HepG2 (cell line): ENCODE data around the gene FRMD1. TPM values are rescaled to one million over a fixed set of nuclear protein-coding genes. Genes with fewer than 3 reads are reported as not detected.

Source experiments
- ATAC-seq: fragments of 200-7000 bp; cut with Tn5 transposase; 3 replicates; pipeline ENCODE4 v1.9.1; 2020; ENCODE audit warnings: mild to moderate bottlenecking, moderate library complexity
- BruUV-seq: library from RNA; stranded (reverse); fragments of 400-500 nt; replicated peaks from 2 replicates; lab custom pipeline; 2021; lab: Mats Ljungman, UMichigan
- CTCF ChIA-PET: fragments of 300-600 bp; formaldehyde crosslinking; extraction: SDS; loops from one replicate; lab custom pipeline; 2021; ENCODE audit warnings: low total read pairs, inconsistent platforms, low intra/inter-chr PET ratio; lab: Yijun Ruan, JAX
- POLR2A ChIA-PET: fragments of 350-600 bp; sonication (Branson Sonifier 250); formaldehyde crosslinking; loops from one replicate; lab custom pipeline; 2020; ENCODE audit warnings: antibody characterized with exemption, inconsistent platforms; lab: Yijun Ruan, JAX
- DNase-seq: peaks from one replicate; pipeline ENCODE4 v3.0.0-alpha.2; 2015; ENCODE audit warnings: low spot score
- FAIRE-seq: peaks from 3 replicates; lab custom pipeline; 2011; peaks lifted over from hg19 to GRCh38; lab: Jason Lieb, UNC
- H2AFZ ChIP-seq: one replicate; pipeline ENCODE4 v1.6.1; 2011; ENCODE audit warnings: low read length, inconsistent platforms
- H3K27ac ChIP-seq: fragments of 300-600 bp; 3 replicates; pipeline ENCODE4 v1.8.0; 2011; ENCODE audit warnings: mixed run types, mild to moderate bottlenecking, mixed read lengths, low read length, inconsistent platforms; ENCODE audit not compliant: insufficient read depth; ENCODE audit errors: extremely low read length
- H3K27me3 ChIP-seq, 2 experiments: fragments of 200-600 bp in 1 of 2; 2 replicates in 1 of 2; 3 replicates in 1 of 2; pipeline versions ENCODE4 v1.6.0 to v1.8.0; 2011; ENCODE audit warnings: low read length in 2 of 2, mild to moderate bottlenecking in 2 of 2, moderate library complexity in 2 of 2, inconsistent platforms in 1 of 2; ENCODE audit not compliant: insufficient read depth in 2 of 2, control insufficient read depth in 1 of 2
- H3K36me3 ChIP-seq, 2 experiments: fragments of 200-600 bp in 1 of 2; replicated peaks in 1 of 2; 2 replicates in 1 of 2; 3 replicates in 1 of 2; pipeline versions ENCODE4 v1.5.1 to v1.8.0; 2011; ENCODE audit warnings: low read length in 2 of 2, inconsistent platforms in 1 of 2; ENCODE audit not compliant: insufficient read depth in 2 of 2, control insufficient read depth in 1 of 2
- H3K4me1 ChIP-seq: 2 replicates; pipeline ENCODE4 v1.5.1; 2012; ENCODE audit warnings: low read length, inconsistent platforms; ENCODE audit not compliant: insufficient read depth
- H3K4me2 ChIP-seq: 2 replicates; pipeline ENCODE4 v1.6.0; 2011; ENCODE audit warnings: low read depth, low read length, inconsistent platforms
- H3K4me3 ChIP-seq, 3 experiments: fragments of 200-600 bp in 1 of 3; sonication (generic), shearing (Covaris generic) in 1 of 3; replicated peaks in 1 of 3; 2 replicates each; pipeline ENCODE4 v1.5.1; 2011 to 2016; ENCODE audit warnings: low read length in 3 of 3, inconsistent platforms in 2 of 3, low read depth in 2 of 3, mild to moderate bottlenecking in 2 of 3, control low read depth in 1 of 3, mixed read lengths in 1 of 3; ENCODE audit not compliant: insufficient read depth in 1 of 3
- H3K79me2 ChIP-seq: one replicate; pipeline ENCODE4 v1.6.1; 2011; ENCODE audit warnings: low read length, inconsistent platforms; ENCODE audit not compliant: insufficient read depth
- H3K9ac ChIP-seq: 2 replicates; pipeline ENCODE4 v1.6.0; 2011; ENCODE audit warnings: mild to moderate bottlenecking, low read depth, low read length, inconsistent platforms; ENCODE audit not compliant: insufficient read depth
- H3K9me3 ChIP-seq: 2 replicates; pipeline ENCODE4 v1.5.1; 2012; ENCODE audit warnings: mild to moderate bottlenecking, low read length
- H4K20me1 ChIP-seq: 2 replicates; pipeline ENCODE4 v1.6.0; 2011; ENCODE audit warnings: inconsistent platforms, mild to moderate bottlenecking, low read length, moderate library complexity; ENCODE audit not compliant: insufficient read depth
- ATF7-NPFF ChIP-seq: sonication (generic); formaldehyde crosslinking; IDR thresholded peaks from 2 replicates; pipeline ENCODE4 v1.8.1; 2023; ENCODE audit warnings: mild to moderate bottlenecking, low read depth, missing genetic modification reagents, moderate library complexity
- BRCA1 ChIP-seq: sonication (generic); formaldehyde crosslinking; IDR thresholded peaks from 2 replicates; pipeline ENCODE4 v1.4.0; 2020; ENCODE audit warnings: missing genetic modification reagents
- EED ChIP-seq: sonication (generic); formaldehyde crosslinking; IDR thresholded peaks from 2 replicates; pipeline ENCODE4 v1.5.0; 2020; ENCODE audit warnings: mild to moderate bottlenecking, missing genetic modification reagents
- HNRNPH1 ChIP-seq: fragments of 200-400 bp; formaldehyde crosslinking; optimal IDR thresholded peaks from 2 replicates; pipeline ENCODE3; 2017; ENCODE audit warnings: mild to moderate bottlenecking, low read depth, low read length
- KAT8 ChIP-seq: IDR thresholded peaks from 2 replicates; pipeline ENCODE4 v1.6.1; 2016; ENCODE audit warnings: missing genetic modification reagents, missing compliant biosample characterization
- MAZ ChIP-seq, 2 experiments: sonication (generic) in 1 of 2; formaldehyde crosslinking in 1 of 2; IDR thresholded peaks; 2 replicates each; pipeline versions ENCODE4 v1.5.0 to v1.6.1; 2012 to 2020; ENCODE audit warnings: low read depth in 2 of 2, mild to moderate bottlenecking in 2 of 2, borderline replicate concordance in 1 of 2, improper control_type of control experiment in 1 of 2, low read length in 1 of 2, missing genetic modification reagents in 1 of 2, moderate library complexity in 1 of 2
- NFE2L1 ChIP-seq: sonication (generic); formaldehyde crosslinking; IDR thresholded peaks from 2 replicates; pipeline ENCODE4 v1.4.0; 2020; ENCODE audit warnings: missing genetic modification reagents, mild to moderate bottlenecking, borderline replicate concordance
- NRL ChIP-seq: sonication (generic); formaldehyde crosslinking; IDR thresholded peaks from 2 replicates; pipeline ENCODE4 v1.5.0; 2020; ENCODE audit warnings: missing genetic modification reagents, mild to moderate bottlenecking, moderate library complexity, borderline replicate concordance
- PHF21A ChIP-seq: sonication (generic); formaldehyde crosslinking; IDR thresholded peaks from 2 replicates; pipeline ENCODE4 v1.5.0; 2020; ENCODE audit warnings: mild to moderate bottlenecking, missing genetic modification reagents
- POLR2AphosphoS5 ChIP-seq: IDR thresholded peaks from 2 replicates; pipeline ENCODE4 v1.6.1; 2012; ENCODE audit warnings: low read depth, low read length
- PPARG ChIP-seq: conservative IDR thresholded peaks from 2 replicates; pipeline ENCODE4 v1.6.1; 2016; ENCODE audit warnings: missing biosample characterization, missing genetic modification reagents
- PRDM4 ChIP-seq: sonication (generic); formaldehyde crosslinking; IDR thresholded peaks from 2 replicates; pipeline ENCODE4 v1.9.0; 2021; ENCODE audit warnings: missing genetic modification reagents, borderline replicate concordance
- RNF2 ChIP-seq: fragments of 450-650 bp; conservative IDR thresholded peaks from 2 replicates; pipeline ENCODE4 v1.6.1; 2016; ENCODE audit warnings: low read depth
- SMARCE1 ChIP-seq: fragments of 450-650 bp; IDR thresholded peaks from 2 replicates; pipeline ENCODE4 v1.6.1; 2017; ENCODE audit warnings: borderline replicate concordance
- THAP7 ChIP-seq: sonication (generic); formaldehyde crosslinking; IDR thresholded peaks from 2 replicates; pipeline ENCODE4 v1.8.1; 2023; ENCODE audit warnings: mild to moderate bottlenecking, missing genetic modification reagents
- ZNF24 ChIP-seq: fragments of 450-650 bp; IDR thresholded peaks from 2 replicates; pipeline ENCODE4 v1.6.1; 2017; ENCODE audit warnings: antibody characterized with exemption, mild to moderate bottlenecking
- ZNF430 ChIP-seq: sonication (generic); formaldehyde crosslinking; IDR thresholded peaks from 2 replicates; pipeline ENCODE4 v1.9.0; 2021; ENCODE audit warnings: mild to moderate bottlenecking, missing genetic modification reagents
- ZNF569 ChIP-seq: sonication (generic); formaldehyde crosslinking; IDR thresholded peaks from 2 replicates; pipeline ENCODE4 v1.5.0; 2020; ENCODE audit warnings: mild to moderate bottlenecking, missing genetic modification reagents, moderate library complexity, borderline replicate concordance
- ZNF737 ChIP-seq: sonication (generic); formaldehyde crosslinking; IDR thresholded peaks from 2 replicates; pipeline ENCODE4 v1.5.0; 2020; ENCODE audit warnings: missing genetic modification reagents, mild to moderate bottlenecking, borderline replicate concordance
- WGBS: methylation state at CpG from one replicate; pipeline ENCODE4 v1.1.6; 2017; ENCODE audit warnings: low lambda C conversion rate; 5-methylcytosine and 5-hydroxymethylcytosine counted together
- in situ Hi-C: cut with HindIII; loops from 2 replicates; pipeline ENCODE4 v1.10.0; 2017; ENCODE audit warnings: low pct_unique_long_range_greater_than_20kb; ENCODE audit not compliant: extremely low pct_ligation_motif_present
- intact Hi-C: fragments of 100-400 bp; cut with micrococcal nuclease; formaldehyde crosslinking; loops from one replicate; pipeline ENCODE4 v1.10.0; 2022; ENCODE audit not compliant: unreplicated experiment
- polyA plus RNA-seq, 8 experiments: library from polyadenylated mRNA; depleted of rRNA in 3 of 8; stranded (reverse) in 7 of 8; unstranded in 1 of 8; fragments of >200 nt; fragmentation: Illumina TruSeq in 4 of 8; extraction: Trizol in 4 of 8; gene quantifications; 2 replicates each; pipeline versions ENCODE4 v1.2.1 to v1.2.3, GENCODE V29; 2011 to 2016; ENCODE audit warnings: low read depth in 4 of 8, missing spikeins in 1 of 8, mixed read lengths in 1 of 8; ENCODE audit not compliant: insufficient read depth in 1 of 8
- total RNA-seq, 5 experiments: library from RNA; depleted of rRNA; stranded (reverse); fragments of >200 nt; fragmentation: Illumina TruSeq; extraction: Trizol; gene quantifications; 2 replicates each; pipeline ENCODE4 v1.2.3, GENCODE V29; 2016; ENCODE audit warnings: low read depth in 1 of 5

FRMD1 gene
- total and polyA plus RNA-seq, 2 of the 13 experiments (the other 11 are each of a cell fraction or from before 2014, with no cell fraction given) = 0.01 TPM; not detected in 1

DNA sequence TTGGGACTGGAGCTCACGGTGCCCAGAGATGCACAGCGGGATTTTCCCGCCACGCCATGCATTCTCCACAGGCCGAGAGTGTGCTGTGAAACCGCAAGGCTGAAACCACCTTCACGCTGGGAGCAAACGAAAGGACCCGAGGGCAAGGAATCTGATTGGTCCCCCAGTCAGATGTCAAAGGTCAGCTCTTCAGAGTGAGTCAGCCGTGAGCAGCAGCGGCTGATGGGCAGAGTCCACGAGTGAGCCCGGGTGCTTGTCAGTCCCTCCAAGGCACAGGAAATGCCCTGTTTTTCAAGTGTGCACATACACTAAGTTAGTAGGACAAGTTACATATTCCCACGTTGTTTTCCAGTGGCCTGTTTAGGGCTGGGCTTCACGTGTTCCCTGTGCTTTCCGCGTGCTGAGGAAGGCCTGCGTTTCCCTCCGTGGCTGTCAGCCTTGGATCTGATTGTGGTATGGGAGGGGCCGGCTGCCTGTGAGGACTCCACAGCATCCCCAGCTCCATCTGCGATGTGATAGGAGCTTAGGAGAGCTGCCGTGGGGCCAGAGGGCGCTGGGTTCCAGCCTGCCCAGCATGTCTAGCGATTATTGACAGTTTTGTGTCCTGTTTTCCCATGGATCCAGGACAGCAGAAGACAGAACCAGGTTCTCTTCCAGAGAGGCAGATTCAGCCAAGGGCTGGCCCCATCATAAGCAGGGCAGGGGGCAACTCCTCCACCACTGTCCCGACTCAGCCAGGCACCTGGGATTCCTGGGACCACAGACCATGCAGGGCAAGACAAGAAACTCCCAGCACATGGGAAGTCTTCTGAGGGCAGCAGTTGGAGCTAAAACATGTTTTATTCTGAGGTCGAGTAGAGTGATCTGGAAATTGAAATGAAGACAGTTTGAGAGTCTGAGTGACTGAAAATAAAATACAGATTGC is 38.2 kb upstream of the FRMD1 start:
- BruUV-seq = no TSS peak
- peaks cover 14% of the 10 kb centered on the region for H3K4me1 ChIP-seq
- peak; percentile 66 for FAIRE-seq
- no peak for TF ChIP-seq THAP7 (CRISPR knock-in tag)
- TF ChIP-seq RNF2 = peak; percentile 81; the same call in 1 of the 2 replicates
- TF ChIP-seq EED (CRISPR knock-in tag) = no peak
- 0 out of 2 replicates have a peak, but pooled peaks have one; percentile 18 for TF ChIP-seq PPARG (CRISPR knock-in tag)
- no peak for TF ChIP-seq PRDM4 (CRISPR knock-in tag)
- 0 out of 2 replicates have a peak, but pooled peaks have one; percentile 29 for TF ChIP-seq NFE2L1 (CRISPR knock-in tag)
- TF ChIP-seq ZNF430 = no peak; the same call in 1 of the 2 replicates
- TF ChIP-seq ZNF737 (CRISPR knock-in tag) = 0 out of 2 replicates have a peak, but pooled peaks have one; percentile 59
- peak; percentile 58 for TF ChIP-seq PHF21A (CRISPR knock-in tag)
- no peak for TF ChIP-seq ZNF569 (CRISPR knock-in tag)
- TF ChIP-seq ATF7-NPFF (CRISPR knock-in tag) = no peak
- TF ChIP-seq BRCA1 (CRISPR knock-in tag) = no peak
- TF ChIP-seq KAT8 (CRISPR knock-in tag) = no peak
- TF ChIP-seq NRL (CRISPR knock-in tag) = peak; percentile 81
- TF ChIP-seq MAZ (IDR thresholded peaks at IDR 0.05; ENCODE audit: borderline replicate concordance, low read depth, low read length) = no peak
- peak; percentile 67; the same call in 1 of the 2 replicates for TF ChIP-seq MAZ (CRISPR knock-in tag; IDR thresholded peaks at IDR 0.05; ENCODE audit: low read depth)
- no peak for TF ChIP-seq POLR2AphosphoS5
- no peak for TF ChIP-seq ZNF24
- no peak for TF ChIP-seq SMARCE1
- TF ChIP-seq HNRNPH1 = no peak

More for the DNA sequence above, 38.2 kb upstream of the FRMD1 start:
- Histone ChIP-seq H3K27ac (no peak overlapping the region), H3K79me2 (no peaks in the 10 kb centered on the region), H3K27me3 (peaks cover 0 to 2% of the 10 kb centered on the region in 2 experiments; a peak in 1 of 5 replicates), H3K36me3 (no peaks in the 10 kb centered on the region), H4K20me1 (no peaks in the 10 kb centered on the region), H3K9ac (no peak overlapping the region), H3K9me3 (peaks cover 7% of the 10 kb centered on the region), H3K4me3 (peak overlapping the region in 1 of 3 experiments; percentile 36; a peak in 2 of 6 replicates), H2AFZ (no peak overlapping the region), H3K4me2 (peak overlapping the region; percentile 65)
- intact Hi-C loops (loop anchor here (5.0 kb wide), 1 partner anchor 210 kb away; no protein-coding TSS in a partner anchor), in situ Hi-C loops (no loop called here)
- 4% methylated on average over 18 of the region's 26 CpGs for WGBS
- ATAC-seq (peak; percentile 91), DNase-seq (peak; percentile 58)
- ChIA-PET CTCF (interaction anchor here (0.9 to 1.3 kb wide), 3 partner anchors 57 to 209 kb away, joined by 4 read pairs; no protein-coding TSS in a partner anchor), POLR2A (no interaction called here)
